Embryonic facial prominence (tissue), 1 donor: ENCODE measurements around the gene MYCT1.
"Not testable (repeated sequence)": the region's sequence is repeated elsewhere in the genome, so short reads cannot be mapped to it uniquely, and the experiment has no call there.

Source experiments
- DNase-seq: peaks from one replicate; pipeline ENCODE4 v3.0.0-alpha.2; 2016; ENCODE audit errors: extremely low spot score

MYCT1 gene

GRCh38 chr6:152697634-152698033 is at the start of gene MYCT1:
Gene MYCT1 (plus strand): TSS chr6:152697897. CDS start chr6:152697903, 6 bp downstream.
- no peak for DNase-seq

- DNase-seq: no peak
These were observed 49.6 kb upstream of the MYCT1 start for GRCh38 chr6:152648105-152648504.

GRCh38 chr6:152651986-152652385 is 45.7 kb upstream of the MYCT1 start:
- DNase-seq: no peak

- DNase-seq: no peak
These were observed 35.9 kb upstream of the MYCT1 start for GRCh38 chr6:152661776-152662175.

GRCh38 chr6:152669895-152670294 is 27.8 kb upstream of the MYCT1 start:
- no peak for DNase-seq

GRCh38 chr6:152671171-152671570 is 26.5 kb upstream of the MYCT1 start:
- no peak for DNase-seq

GRCh38 chr6:152673236-152673635 is 24.5 kb upstream of the MYCT1 start:
- DNase-seq: no peak

GRCh38 chr6:152680151-152680550 is 17.5 kb upstream of the MYCT1 start:
- no peak for DNase-seq

- DNase-seq: no peak
These were observed 16.7 kb upstream of the MYCT1 start for GRCh38 chr6:152680879-152681517.

- DNase-seq: no peak
These were observed 15.6 kb upstream of the MYCT1 start for GRCh38 chr6:152682141-152682540.

- not testable (repeated sequence) for DNase-seq
These were observed 14.8 kb upstream of the MYCT1 start for GRCh38 chr6:152682935-152683334.

GRCh38 chr6:152685819-152686218 is 11.9 kb upstream of the MYCT1 start:
- DNase-seq: no peak

- DNase-seq: no peak
These were observed 2.2 kb upstream of the MYCT1 start for GRCh38 chr6:152695372-152696045.

- no peak for DNase-seq
These were observed 1.2 kb upstream of the MYCT1 start for GRCh38 chr6:152696522-152696921.

GRCh38 chr6:152698692-152699091 is 995 bp downstream of the MYCT1 start:
- no peak for DNase-seq

GRCh38 chr6:152700427-152700826 is 2.7 kb downstream of the MYCT1 start:
- no peak for DNase-seq

GRCh38 chr6:152701081-152701862 is 3.6 kb downstream of the MYCT1 start:
- no peak for DNase-seq

GRCh38 chr6:152701863-152702401 is 4.2 kb downstream of the MYCT1 start:
- no peak for DNase-seq

- not testable (repeated sequence) for DNase-seq
These were observed 6.1 kb downstream of the MYCT1 start for GRCh38 chr6:152703750-152704149.

- DNase-seq: no peak
These were observed 7.6 kb downstream of the MYCT1 start for GRCh38 chr6:152705327-152705726.

GRCh38 chr6:152716322-152716721 is 18.6 kb downstream of the MYCT1 start:
- no peak for DNase-seq

- DNase-seq: no peak
These were observed 23.3 kb downstream of the MYCT1 start for GRCh38 chr6:152720974-152721373.
